GM19438 (cell line): ENCODE data around the gene PBX1.

ENCODE experiments used
- ATAC-seq: cut with Tn5 transposase; IDR thresholded peaks from one replicate; pipeline ENCODE4 v1.9.1; 2021; ENCODE audit warnings: low read depth; ENCODE audit not compliant: unreplicated experiment

PBX1 gene

DNA sequence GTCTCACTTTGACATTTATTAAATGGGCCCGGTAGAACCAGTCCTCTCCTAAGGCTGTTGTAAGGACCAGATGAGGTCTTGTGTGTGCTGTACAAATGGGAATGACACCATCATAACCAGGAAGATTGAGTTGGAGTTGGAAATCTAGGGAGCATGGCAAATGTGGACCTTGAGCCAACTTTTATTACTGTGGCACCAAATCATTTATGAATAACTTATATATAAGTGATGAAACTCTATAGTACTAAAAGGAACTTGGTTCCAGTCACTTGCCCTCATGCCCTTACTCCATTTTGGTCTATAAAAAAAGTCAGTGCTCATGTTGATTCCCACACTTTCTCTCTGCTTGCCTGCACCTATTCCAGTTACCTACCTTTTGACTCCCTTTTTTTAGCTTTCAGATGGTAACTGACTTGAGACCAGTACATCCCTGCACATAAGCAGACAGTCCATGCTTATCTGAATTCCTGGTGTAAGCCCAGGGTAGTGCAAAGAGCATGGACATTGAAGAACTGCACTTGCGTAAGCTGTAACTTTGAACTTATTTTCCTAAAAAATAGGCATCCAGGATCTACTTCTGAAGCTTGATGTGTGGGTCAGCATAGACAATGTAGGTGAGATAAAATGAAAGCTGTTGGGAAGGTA is 210.6 kb downstream of the PBX1 start:
- no peak for ATAC-seq

DNA sequence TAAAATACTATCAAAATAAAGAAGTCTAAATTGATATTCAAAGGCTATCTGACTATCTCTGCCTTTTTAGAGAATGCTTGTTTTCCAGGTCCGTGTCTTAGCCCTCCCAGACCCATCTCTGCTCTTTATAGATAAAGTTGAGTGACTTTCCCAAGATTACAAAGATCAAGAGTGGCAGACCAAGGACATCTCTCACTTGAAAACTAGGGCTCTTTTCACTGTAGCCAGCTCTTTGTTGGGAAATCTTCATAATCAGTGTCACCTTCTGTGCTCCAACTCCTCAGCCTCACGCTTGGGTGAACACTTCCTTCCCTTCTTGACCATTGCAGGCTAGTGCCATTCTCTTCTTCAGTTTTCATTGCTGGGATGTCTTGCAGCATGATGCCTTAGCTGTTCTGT is 211.1 kb downstream of the PBX1 start:
- no peak for ATAC-seq

DNA sequence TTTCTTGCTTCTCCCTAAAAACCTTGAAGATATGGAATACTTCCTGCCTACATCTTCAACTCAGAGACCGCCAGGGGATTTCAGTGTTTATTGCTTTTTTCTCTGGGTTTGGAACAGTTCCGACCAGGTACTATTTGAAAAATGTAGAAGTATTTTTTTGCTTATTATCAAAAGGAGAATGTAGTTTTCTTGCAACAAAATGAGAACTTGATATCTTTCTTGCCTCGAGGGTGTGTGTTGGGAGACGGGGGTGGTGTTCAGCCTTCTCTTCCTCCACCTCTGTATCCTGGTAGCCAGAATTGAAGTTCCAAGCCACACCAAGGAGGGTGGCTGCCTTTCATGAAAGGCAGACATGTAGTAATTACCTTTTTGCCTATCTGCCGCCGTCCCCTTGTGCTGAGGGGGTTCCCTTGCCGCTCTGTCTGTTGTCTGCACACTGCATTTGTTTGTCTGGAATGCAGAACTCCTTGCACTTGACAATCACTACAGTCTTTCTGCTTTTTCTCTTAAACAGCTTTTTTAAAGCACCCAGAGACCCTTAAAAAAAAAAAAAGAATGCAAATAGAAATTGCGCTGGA is 212.1 kb downstream of the PBX1 start:
- ATAC-seq, result no peak

DNA sequence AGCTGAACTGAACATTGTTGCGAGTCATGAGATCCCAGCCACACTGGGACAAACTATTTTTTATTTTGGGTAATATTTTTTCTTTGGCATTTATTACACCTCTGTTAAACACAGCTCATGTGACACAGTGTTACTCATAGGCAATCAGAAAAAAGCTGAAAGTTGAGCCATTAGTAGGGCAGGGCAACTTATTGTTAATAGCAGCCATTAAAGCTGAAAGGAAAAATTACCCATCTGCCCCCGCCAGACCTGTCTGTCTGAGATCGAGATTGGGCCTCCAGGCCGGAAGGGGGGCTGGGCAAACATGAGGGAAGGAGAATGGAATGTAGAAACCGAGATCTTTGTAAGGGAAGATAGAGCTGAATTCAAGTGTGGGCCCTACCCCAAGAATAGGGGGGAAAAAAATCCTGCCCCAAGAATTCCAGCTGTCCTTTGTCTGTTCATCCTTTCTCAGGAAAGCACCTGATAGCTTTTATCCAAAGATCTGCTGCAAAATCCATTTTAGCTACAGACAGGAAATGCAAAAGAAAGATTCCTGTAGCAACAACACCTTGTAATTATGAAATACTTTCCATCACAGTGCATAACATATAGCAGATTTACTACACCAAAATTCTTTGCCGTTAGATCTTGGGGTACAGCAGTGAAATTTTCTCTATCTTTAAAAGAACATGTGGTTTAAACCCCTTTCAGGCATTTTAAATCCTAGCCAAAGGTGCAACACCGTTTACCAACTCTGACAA is 212.8 kb downstream of the PBX1 start:
- ATAC-seq, result no peak

DNA sequence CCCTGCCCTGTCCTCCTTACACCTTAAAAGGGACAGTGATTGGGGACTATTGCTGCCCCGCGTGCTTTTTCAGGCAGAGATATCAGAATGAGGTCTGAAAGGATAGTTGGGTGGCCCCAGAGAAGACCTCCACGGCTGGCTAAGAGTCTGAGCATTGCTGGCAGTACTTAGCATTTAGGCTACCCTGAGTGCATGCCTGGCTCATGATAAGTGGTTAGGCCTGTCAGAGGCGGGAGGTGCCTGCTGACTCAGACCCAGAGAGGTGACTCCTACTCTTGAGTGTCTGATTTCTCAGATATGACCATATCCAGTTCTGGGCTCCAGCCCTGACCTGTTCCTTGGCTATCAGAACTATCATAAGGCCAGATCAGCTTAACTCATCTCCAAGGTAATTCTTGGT is 213.7 kb downstream of the PBX1 start:
- ATAC-seq, result no peak

DNA sequence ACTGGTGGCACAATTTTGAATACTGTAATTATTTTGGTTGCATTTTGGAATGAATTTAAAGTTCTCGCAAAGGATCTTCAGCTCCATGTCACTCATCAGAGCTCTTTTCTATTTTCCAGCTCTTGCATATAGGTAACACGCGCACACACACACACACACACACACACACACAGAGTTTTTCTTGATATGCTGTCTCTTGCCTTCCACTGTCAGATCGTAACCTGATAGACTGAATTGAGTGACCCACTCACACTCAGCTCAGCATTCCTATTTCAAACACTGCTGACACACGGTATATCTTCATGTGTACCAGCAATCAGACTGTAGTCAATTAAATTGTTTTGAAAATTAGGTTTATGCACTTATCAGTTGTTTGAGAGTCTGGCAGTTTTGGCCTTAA is 214.1 kb downstream of the PBX1 start:
- ATAC-seq, result no peak

GRCh38 chr1:164774413-164774812 is 215.4 kb downstream of the PBX1 start:
- ATAC-seq, result no peak

GRCh38 chr1:164774819-164775654 is 216.1 kb downstream of the PBX1 start:
- no peak for ATAC-seq

- ATAC-seq, result no peak
Observed at GRCh38 chr1:164777518-164777917, 218.5 kb downstream of the PBX1 start.

- ATAC-seq, result no peak
Observed at GRCh38 chr1:164779376-164779775, 220.4 kb downstream of the PBX1 start.

DNA sequence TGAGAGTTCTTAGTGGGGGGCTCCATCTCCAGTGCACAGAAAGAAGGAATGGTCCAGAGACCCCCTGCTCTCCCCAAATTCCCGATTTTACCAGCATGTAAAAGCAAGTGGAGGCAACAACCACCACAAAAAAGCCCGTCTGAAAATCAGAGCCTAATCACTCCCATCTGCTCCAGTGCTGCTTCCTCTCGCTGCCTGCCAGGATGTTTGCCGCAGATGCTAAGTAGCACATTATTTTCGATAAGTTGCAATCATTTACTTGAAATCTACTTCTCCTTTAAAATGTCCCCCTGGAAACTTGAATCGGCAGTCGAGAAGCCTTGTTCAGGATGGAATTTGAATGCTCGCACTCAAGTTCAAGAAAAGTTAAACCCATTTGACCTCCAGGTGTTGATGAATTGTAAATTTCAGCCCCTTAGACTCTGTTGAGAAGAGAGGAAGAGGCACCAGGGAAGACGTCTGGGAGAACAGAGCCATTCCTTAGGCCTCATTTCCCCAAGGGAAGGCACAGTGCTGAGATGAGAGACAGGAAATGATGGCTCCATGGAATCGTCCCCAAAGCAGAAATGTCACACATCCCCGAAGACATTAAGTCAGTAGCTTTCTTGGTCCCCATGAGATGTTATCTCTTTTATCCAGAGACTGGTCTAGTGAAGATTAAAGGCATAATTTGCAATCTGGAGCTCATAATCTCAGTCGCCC is 221.3 kb downstream of the PBX1 start:
- ATAC-seq, result no peak

DNA sequence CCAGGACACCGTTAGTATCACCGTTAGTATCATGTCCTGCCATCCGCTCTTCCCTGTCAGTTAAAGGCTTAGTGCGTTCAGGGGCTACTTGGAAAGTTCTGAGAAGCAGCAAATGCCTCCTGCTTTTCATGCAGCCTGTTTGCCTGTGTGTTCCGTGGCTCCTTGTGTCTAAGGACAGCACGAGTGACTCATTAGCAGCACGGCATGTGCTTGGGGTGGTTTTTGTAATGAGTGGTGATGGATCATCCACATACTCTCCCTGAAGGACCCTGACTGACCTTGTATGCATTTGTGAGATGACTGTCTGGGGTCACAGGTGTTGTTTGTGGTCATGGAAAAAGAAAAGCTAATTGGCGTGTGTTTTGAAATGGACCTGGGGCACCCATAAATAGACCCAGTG is 221.9 kb downstream of the PBX1 start:
- ATAC-seq, result no peak

DNA sequence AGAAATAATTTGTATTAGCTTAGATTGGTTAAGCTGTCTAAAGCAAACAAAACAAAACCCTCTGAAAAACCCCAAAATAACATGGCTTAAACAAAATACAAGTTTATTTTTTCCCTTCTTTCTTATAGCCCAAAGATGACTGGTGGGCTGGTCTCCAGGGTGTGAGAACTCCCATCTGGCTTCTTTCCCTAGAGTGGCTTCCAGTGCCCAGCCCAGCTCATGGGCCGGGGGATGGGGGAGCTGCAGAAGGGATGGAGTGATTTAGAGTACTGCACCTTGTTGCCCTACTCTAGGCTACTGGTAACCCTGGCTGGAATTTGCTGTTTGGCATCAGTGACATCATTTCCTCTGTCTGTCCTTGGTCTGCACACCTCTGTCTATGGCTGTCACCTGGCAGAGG is 223.0 kb downstream of the PBX1 start:
- no peak for ATAC-seq

DNA sequence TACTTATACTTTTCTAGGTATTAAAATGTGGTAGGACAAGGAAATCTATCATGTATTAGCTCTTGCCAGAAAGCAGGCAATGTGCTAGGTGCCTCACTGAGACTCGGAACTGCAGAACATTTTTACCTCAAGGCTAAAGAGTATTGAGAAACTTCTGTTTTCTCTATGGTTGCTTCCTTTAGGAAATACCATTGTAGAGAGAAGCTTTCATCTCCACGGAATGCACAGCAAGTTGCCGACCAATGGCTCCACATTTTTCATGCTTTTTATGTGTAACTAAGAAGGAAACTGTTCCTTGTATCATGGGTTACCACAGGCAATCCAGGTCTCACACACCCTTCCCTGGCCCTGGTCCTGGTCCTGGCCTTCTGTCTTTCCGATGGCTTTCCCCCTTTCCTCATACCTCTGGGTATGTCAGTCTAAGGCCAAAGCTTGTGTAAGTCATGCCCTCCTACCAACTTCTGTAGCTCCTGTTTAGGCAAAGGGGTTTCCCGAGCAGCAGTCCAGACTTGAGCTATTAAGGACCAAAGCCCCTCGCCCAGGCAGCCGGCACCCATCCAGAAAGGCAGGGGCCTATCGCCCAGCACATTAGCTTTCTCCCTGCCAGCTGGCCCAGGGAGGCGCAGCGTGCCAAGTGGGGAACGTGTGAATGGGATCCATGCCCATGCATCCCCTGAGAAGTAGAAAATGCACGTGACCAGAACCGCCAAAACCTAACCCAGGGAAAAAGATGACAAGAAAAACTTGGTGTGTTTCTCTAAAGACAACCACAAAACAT is 225.0 kb downstream of the PBX1 start:
- ATAC-seq, result no peak

GRCh38 chr1:164784960-164785359 is 226.0 kb downstream of the PBX1 start:
- ATAC-seq, result no peak

GRCh38 chr1:164785841-164786534 is 227.0 kb downstream of the PBX1 start:
- ATAC-seq, result no peak

GRCh38 chr1:164786980-164787833 is 228.2 kb downstream of the PBX1 start:
- peak; percentile 95 for ATAC-seq

DNA sequence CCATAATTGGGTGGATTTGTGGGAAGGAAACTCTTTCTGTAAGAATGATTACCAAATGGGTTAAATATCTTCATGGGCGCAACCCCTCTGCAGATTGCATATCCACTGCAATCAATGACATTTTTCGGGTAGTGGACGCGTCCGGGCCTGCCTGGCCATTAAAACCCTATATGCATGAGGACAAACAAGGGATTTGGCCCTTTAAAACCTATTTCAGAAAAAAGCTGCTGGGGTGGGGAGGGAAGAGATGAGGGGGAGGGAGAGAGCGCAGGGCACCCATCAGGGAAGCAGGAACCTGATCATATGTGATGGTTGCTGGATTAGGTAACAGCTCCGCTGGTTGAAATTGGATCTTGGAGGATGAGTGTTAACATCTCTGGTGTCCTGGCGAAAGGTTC is 228.8 kb downstream of the PBX1 start:
- no peak for ATAC-seq
